ENCODE measurements around the gene ZNF385C.

GRCh38 chr17:41977991-41978390 is 120.3 kb downstream of the ZNF385C start:
- no peak for TF ChIP-seq EZH2 (IDR thresholded peaks at IDR 0.05)
- TF ChIP-seq POLR2AphosphoS5 (IDR thresholded peaks at IDR 0.05; ENCODE audit: borderline replicate concordance, low read depth, low read length) = no peak
- TF ChIP-seq FOXP2 (optimal IDR thresholded peaks at IDR 0.05; ENCODE audit: control extremely low read depth, extremely low read length, insufficient read depth) = no peak
